HepG2 (cell line): ENCODE data around the gene RNF183. TPM values are rescaled to one million over a fixed set of nuclear protein-coding genes. Genes with fewer than 3 reads are reported as not detected.

Experiments used
- ARID4A ChIP-seq: sonication (generic); formaldehyde crosslinking; IDR thresholded peaks from 2 replicates; pipeline ENCODE4 v1.5.0; 2020; ENCODE audit warnings: mild to moderate bottlenecking, missing genetic modification reagents, borderline replicate concordance
- BHLHE40 ChIP-seq: IDR thresholded peaks from 2 replicates; pipeline ENCODE4 v1.6.1; 2011; ENCODE audit warnings: low read length, improper control_type of control experiment
- E2F2 ChIP-seq: sonication (generic); formaldehyde crosslinking; IDR thresholded peaks from 2 replicates; pipeline ENCODE4 v1.4.0; 2020; ENCODE audit warnings: missing genetic modification reagents, borderline replicate concordance
- LRRFIP1 ChIP-seq: sonication (generic); formaldehyde crosslinking; conservative IDR thresholded peaks from 2 replicates; pipeline ENCODE4 v1.4.0; 2020; ENCODE audit warnings: missing genetic modification reagents
- MLX ChIP-seq: IDR thresholded peaks from 2 replicates; pipeline ENCODE4 v1.6.1; 2016
- MXI1 ChIP-seq: IDR thresholded peaks from 3 replicates; pipeline ENCODE4 v1.6.1; 2012; ENCODE audit warnings: low read depth, low read length, inconsistent platforms, borderline replicate concordance
- MYC ChIP-seq: sonication (generic); formaldehyde crosslinking; IDR thresholded peaks from 2 replicates; pipeline ENCODE4 v1.9.0; 2021; ENCODE audit warnings: missing genetic modification reagents, borderline replicate concordance
- NFKBIZ ChIP-seq: IDR thresholded peaks from 2 replicates; pipeline ENCODE4 v1.6.1; 2018; ENCODE audit warnings: missing genetic modification reagents, missing compliant biosample characterization
- RARA ChIP-seq: IDR thresholded peaks from 2 replicates; pipeline ENCODE4 v1.6.1; 2016; ENCODE audit warnings: missing genetic modification reagents, missing compliant biosample characterization
- SPEN ChIP-seq: sonication (generic); formaldehyde crosslinking; IDR thresholded peaks from 2 replicates; pipeline ENCODE4 v1.5.1; 2020; ENCODE audit warnings: low read depth, mild to moderate bottlenecking, missing genetic modification reagents
- THRA ChIP-seq: sonication (generic); formaldehyde crosslinking; IDR thresholded peaks from 2 replicates; pipeline ENCODE4 v1.4.0; 2020; ENCODE audit warnings: missing genetic modification reagents, borderline replicate concordance
- ZFP91 ChIP-seq: sonication (generic); formaldehyde crosslinking; IDR thresholded peaks from 2 replicates; pipeline ENCODE4 v1.9.0; 2022; ENCODE audit warnings: missing genetic modification reagents, mild to moderate bottlenecking, borderline replicate concordance
- ZFX ChIP-seq: sonication (generic); formaldehyde crosslinking; IDR thresholded peaks from 2 replicates; pipeline ENCODE4 v1.4.0; 2020; ENCODE audit warnings: mild to moderate bottlenecking, low read depth, missing genetic modification reagents, moderate library complexity
- ZMYM2 ChIP-seq: sonication (generic); formaldehyde crosslinking; IDR thresholded peaks from 2 replicates; pipeline ENCODE4 v1.8.0; 2022; ENCODE audit warnings: mild to moderate bottlenecking, missing genetic modification reagents
- ZNF350 ChIP-seq: sonication (generic); formaldehyde crosslinking; IDR thresholded peaks from 2 replicates; pipeline ENCODE4 v1.4.0; 2020; ENCODE audit warnings: mild to moderate bottlenecking, low read depth, missing genetic modification reagents, borderline replicate concordance
- ZNF768 ChIP-seq: sonication (generic); formaldehyde crosslinking; IDR thresholded peaks from 2 replicates; pipeline ENCODE4 v1.4.0; 2020; ENCODE audit warnings: missing genetic modification reagents
- polyA plus RNA-seq, 8 experiments: library from polyadenylated mRNA; depleted of rRNA in 3 of 8; stranded (reverse) in 7 of 8; unstranded in 1 of 8; fragments of >200 nt; fragmentation: Illumina TruSeq in 4 of 8; extraction: Trizol in 4 of 8; gene quantifications; 2 replicates each; pipeline versions ENCODE4 v1.2.1 to v1.2.3, GENCODE V29; 2011 to 2016; ENCODE audit warnings: low read depth in 4 of 8, missing spikeins in 1 of 8, mixed read lengths in 1 of 8; ENCODE audit not compliant: insufficient read depth in 1 of 8
- total RNA-seq, 5 experiments: library from RNA; depleted of rRNA; stranded (reverse); fragments of >200 nt; fragmentation: Illumina TruSeq; extraction: Trizol; gene quantifications; 2 replicates each; pipeline ENCODE4 v1.2.3, GENCODE V29; 2016; ENCODE audit warnings: low read depth in 1 of 5

Gene RNF183
- total and polyA plus RNA-seq, 2 of the 13 experiments (the other 11 are each of a cell fraction or from before 2014, with no cell fraction given) = 0.13 to 6.5 TPM

GRCh38 chr9:113302792-113303418 is at the start of gene RNF183 (continued):
- TF ChIP-seq LRRFIP1 (no peak), MXI1 (peak; percentile 53; the same call in 1 of the 3 replicates), E2F2 (CRISPR knock-in tag) (0 out of 2 replicates have a peak, but pooled peaks have one; percentile 13), SPEN (CRISPR knock-in tag) (0 out of 2 replicates have a peak, but pooled peaks have one; percentile 24), BHLHE40 (0 out of 2 replicates have a peak, but pooled peaks have one; percentile 2), ZFX (CRISPR knock-in tag) (peak; percentile 64), ARID4A (CRISPR knock-in tag) (0 out of 2 replicates have a peak, but pooled peaks have one; percentile 30), ZNF350 (CRISPR knock-in tag) (peak; percentile 56; the same call in 1 of the 2 replicates), MYC (peak; percentile 65), MLX (0 out of 2 replicates have a peak, but pooled peaks have one; percentile 49), NFKBIZ (CRISPR knock-in tag) (peak; percentile 84; the same call in 1 of the 2 replicates), RARA (0 out of 2 replicates have a peak, but pooled peaks have one; percentile 6), ZNF768 (CRISPR knock-in tag) (peak; percentile 78; the same call in 1 of the 2 replicates), ZMYM2 (CRISPR knock-in tag) (peak; percentile 90), THRA (peak; percentile 11; the same call in 1 of the 2 replicates), ZFP91 (CRISPR knock-in tag) (peak; percentile 41; the same call in 1 of the 2 replicates)
